NCI-H1436 treated with DMSO at 0.1 percent for 48 hours (cell line): Measurements from ENCODE around the gene LILRA5.
"Not testable (repeated sequence)": the region's sequence is repeated elsewhere in the genome, so short reads cannot be mapped to it uniquely, and the experiment has no call there.

ENCODE experiments used
- DNase-seq: peaks from one replicate; lab custom pipeline; 2025; lab: John Stamatoyannopoulos, UW

The LILRA5 gene

GRCh38 chr19:54273821-54274220 lies 39.1 kb downstream of the LILRA5 start:
- DNase-seq = no peak

- DNase-seq = not testable (repeated sequence)
Measured at GRCh38 chr19:54272181-54272580, 40.8 kb downstream of the LILRA5 start.

GRCh38 chr19:54271587-54271986 lies 41.4 kb downstream of the LILRA5 start:
- not testable (repeated sequence) for DNase-seq

GRCh38 chr19:54271106-54271505 lies 41.9 kb downstream of the LILRA5 start:
- DNase-seq = no peak

- DNase-seq = no peak
Measured at GRCh38 chr19:54268936-54269335, 44.0 kb downstream of the LILRA5 start.

GRCh38 chr19:54266133-54266532 lies 46.8 kb downstream of the LILRA5 start:
- DNase-seq = no peak

GRCh38 chr19:54262470-54262869 lies 50.5 kb downstream of the LILRA5 start:
- DNase-seq = no peak

- no peak for DNase-seq
Measured at GRCh38 chr19:54262066-54262465, 50.9 kb downstream of the LILRA5 start.

GRCh38 chr19:54257116-54257480 lies 55.9 kb downstream of the LILRA5 start, which contains the start of gene LILRB5:
LILRB5 (minus strand) TSS chr19:54257273; CDS start chr19:54257193, 80 bp downstream.
- no peak for DNase-seq
